Immature natural killer cell (primary cell): ENCODE measurements around the gene SLC22A31. TPM values are rescaled to one million over a fixed set of nuclear protein-coding genes. Genes with fewer than 3 reads are reported as not detected.
"Not testable (repeated sequence)": the region's sequence is repeated elsewhere in the genome, so short reads cannot be mapped to it uniquely, and the experiment has no call there.

ENCODE experiments used
- DNase-seq, 3 donors: peaks; one replicate each; pipeline ENCODE4 v3.0.0; 2022; ENCODE audit warnings: mixed read lengths in 1 of 3
- H3K27ac Mint-ChIP-seq, 6 donors: one replicate each; pipeline ENCODE4 v1.8.0; 2020; ENCODE audit warnings: mixed read lengths in 6 of 6, mild to moderate bottlenecking in 5 of 6, inconsistent platforms in 4 of 6, moderate library complexity in 3 of 6
- H3K27me3 Mint-ChIP-seq, 3 donors: one replicate each; pipeline ENCODE4 v1.8.0; 2020 to 2021; ENCODE audit warnings: low read depth in 3 of 3, mild to moderate bottlenecking in 3 of 3, mixed read lengths in 3 of 3, moderate library complexity in 3 of 3, inconsistent platforms in 1 of 3
- H3K36me3 Mint-ChIP-seq, 3 donors: one replicate each; pipeline ENCODE4 v1.8.0; 2020; ENCODE audit warnings: mixed read lengths in 3 of 3, inconsistent platforms in 2 of 3, mild to moderate bottlenecking in 2 of 3
- H3K4me1 Mint-ChIP-seq, 2 donors: one replicate each; pipeline ENCODE4 v1.8.0; 2020; ENCODE audit warnings: inconsistent platforms in 2 of 2, mild to moderate bottlenecking in 2 of 2, mixed read lengths in 2 of 2, moderate library complexity in 1 of 2
- H3K4me3 Mint-ChIP-seq, 5 donors: one replicate each; pipeline ENCODE4 v1.8.0; 2020; ENCODE audit warnings: mild to moderate bottlenecking in 5 of 5, mixed read lengths in 5 of 5, inconsistent platforms in 3 of 5, moderate library complexity in 3 of 5
- H3K9me3 Mint-ChIP-seq, 6 donors: one replicate each; pipeline ENCODE4 v1.8.0; 2020; ENCODE audit warnings: mild to moderate bottlenecking in 6 of 6, mixed read lengths in 6 of 6, inconsistent platforms in 4 of 6, moderate library complexity in 3 of 6
- polyA plus RNA-seq, 3 donors: library from polyadenylated mRNA; unstranded; fragments of 300-500 nt; fragmentation: Illumina TruSeq; gene quantifications; one replicate each; pipeline ENCODE4 v1.2.3, GENCODE V29; 2021

SLC22A31 gene
- not detected for polyA plus RNA-seq

- H3K36me3 Mint-ChIP-seq, result no peaks in the 10 kb centered on the region
- peaks cover 0 to 6% (median 0%) of the 10 kb centered on the region in 6 donors for H3K9me3 Mint-ChIP-seq
- peaks cover 15 to 18% of the 10 kb centered on the region in 2 donors for H3K4me1 Mint-ChIP-seq
- DNase-seq, result no peak
- H3K27ac Mint-ChIP-seq, result no peak within 1 kb of the TSS
- H3K27me3 Mint-ChIP-seq, result peaks cover 7 to 20% (median 12%) of the 10 kb centered on the region in 3 donors
- H3K4me3 Mint-ChIP-seq, result peak within 1 kb of the TSS in 4 of 5 donors; percentile 23 to 59 (median 37)
Observed at GRCh38 chr16:89200124-89200849, at the start of gene SLC22A31. TSS of gene SLC22A31 (minus strand) at chr16:89200537. CDS start at chr16:89200501, 36 bp downstream.

GRCh38 chr16:89248196-89248982, 48.1 kb upstream of the SLC22A31 start:
- H3K27me3 Mint-ChIP-seq, result peaks cover 0 to 4% (median 0%) of the 10 kb centered on the region in 3 donors
- peaks cover 0 to 11% (median 4%) of the 10 kb centered on the region in 3 donors for H3K36me3 Mint-ChIP-seq
- H3K4me1 Mint-ChIP-seq, result peaks cover 10 to 11% of the 10 kb centered on the region in 2 donors
- peak; percentile 30 to 38 (median 37) for DNase-seq
- peak overlapping the region; percentile 72 to 86 (median 83) for H3K4me3 Mint-ChIP-seq
- H3K9me3 Mint-ChIP-seq, result peaks cover 6 to 10% (median 9%) of the 10 kb centered on the region in 6 donors
- H3K27ac Mint-ChIP-seq, result peak overlapping the region in 3 of 6 donors; percentile 46 to 80 (median 75)

- H3K4me1 Mint-ChIP-seq, result peaks cover 15% of the 10 kb centered on the region in 2 donors
- not testable (repeated sequence) for DNase-seq, H3K27me3 Mint-ChIP-seq, H3K9me3 Mint-ChIP-seq
- peak overlapping the region in 2 of 6 donors; percentile 75 to 80 for H3K27ac Mint-ChIP-seq
- peak overlapping the region; percentile 72 to 86 (median 83) for H3K4me3 Mint-ChIP-seq
- peaks cover 0 to 11% (median 4%) of the 10 kb centered on the region in 3 donors for H3K36me3 Mint-ChIP-seq
Observed at GRCh38 chr16:89247734-89248075, 47.4 kb upstream of the SLC22A31 start.

GRCh38 chr16:89246903-89247733, 46.8 kb upstream of the SLC22A31 start:
- peaks cover 15% of the 10 kb centered on the region in 2 donors for H3K4me1 Mint-ChIP-seq
- peak overlapping the region in 4 of 6 donors; percentile 5 to 73 (median 66) for H3K27ac Mint-ChIP-seq
- peak; percentile 89 to 91 (median 90) for DNase-seq

GRCh38 chr16:89246383-89246902, 46.1 kb upstream of the SLC22A31 start:
- DNase-seq, result no peak
- H3K27me3 Mint-ChIP-seq, result peaks cover 0 to 9% (median 4%) of the 10 kb centered on the region in 3 donors
- H3K36me3 Mint-ChIP-seq, result peaks cover 0 to 8% (median 4%) of the 10 kb centered on the region in 3 donors
- peak overlapping the region in 3 of 6 donors; percentile 5 to 67 (median 22) for H3K27ac Mint-ChIP-seq
- peaks cover 17 to 19% of the 10 kb centered on the region in 2 donors for H3K4me1 Mint-ChIP-seq
- H3K4me3 Mint-ChIP-seq, result peak overlapping the region; percentile 53 to 75 (median 65)
- peaks cover 6 to 9% (median 8%) of the 10 kb centered on the region in 6 donors for H3K9me3 Mint-ChIP-seq

More at GRCh38 chr16:89246903-89247733, 46.8 kb upstream of the SLC22A31 start:
- peak overlapping the region; percentile 65 to 81 (median 75) for H3K4me3 Mint-ChIP-seq
- peaks cover 0 to 4% (median 0%) of the 10 kb centered on the region in 3 donors for H3K27me3 Mint-ChIP-seq
- peaks cover 0 to 11% (median 4%) of the 10 kb centered on the region in 3 donors for H3K36me3 Mint-ChIP-seq
- peaks cover 6 to 10% (median 9%) of the 10 kb centered on the region in 6 donors for H3K9me3 Mint-ChIP-seq

GRCh38 chr16:89244754-89245153, 44.4 kb upstream of the SLC22A31 start:
- peak overlapping the region in 1 of 6 donors; percentile 62 for H3K27ac Mint-ChIP-seq
- H3K9me3 Mint-ChIP-seq, result peaks cover 0 to 2% (median 0%) of the 10 kb centered on the region in 6 donors
- H3K36me3 Mint-ChIP-seq, result peaks cover 0 to under 1% (median 0%) of the 10 kb centered on the region in 3 donors
- H3K27me3 Mint-ChIP-seq, result peaks cover 9 to 21% (median 19%) of the 10 kb centered on the region in 3 donors
- DNase-seq, result no peak
- peak overlapping the region in 2 of 5 donors; percentile 7 to 38 for H3K4me3 Mint-ChIP-seq
- H3K4me1 Mint-ChIP-seq, result peaks cover 22 to 23% of the 10 kb centered on the region in 2 donors

GRCh38 chr16:89244264-89244663, 43.9 kb upstream of the SLC22A31 start:
- not testable (repeated sequence) for H3K4me3 Mint-ChIP-seq, H3K9me3 Mint-ChIP-seq, DNase-seq, H3K36me3 Mint-ChIP-seq
- peaks cover 23% of the 10 kb centered on the region in 2 donors for H3K4me1 Mint-ChIP-seq
- peaks cover 9 to 23% (median 19%) of the 10 kb centered on the region in 3 donors for H3K27me3 Mint-ChIP-seq
- peak overlapping the region in 5 of 6 donors; percentile 43 to 84 (median 66) for H3K27ac Mint-ChIP-seq

- Mint-ChIP-seq H3K36me3 (no peaks in the 10 kb centered on the region), H3K4me1 (peaks cover 23% of the 10 kb centered on the region in 2 donors), H3K4me3 (peak overlapping the region in 1 of 5 donors; percentile 57), H3K9me3 (no peaks in the 10 kb centered on the region), H3K27me3 (peaks cover 9 to 23% (median 19%) of the 10 kb centered on the region in 3 donors), H3K27ac (peak overlapping the region; percentile 43 to 85 (median 78))
- DNase-seq, result no peak
Observed at GRCh38 chr16:89243664-89244063, 43.3 kb upstream of the SLC22A31 start.

- no peaks in the 10 kb centered on the region for H3K36me3 Mint-ChIP-seq
- peaks cover 9 to 23% (median 19%) of the 10 kb centered on the region in 3 donors for H3K27me3 Mint-ChIP-seq
- peak overlapping the region in 4 of 5 donors; percentile 22 to 57 (median 40) for H3K4me3 Mint-ChIP-seq
- H3K9me3 Mint-ChIP-seq, result no peaks in the 10 kb centered on the region
- peaks cover 23 to 25% of the 10 kb centered on the region in 2 donors for H3K4me1 Mint-ChIP-seq
- no peak for DNase-seq
- peak overlapping the region; percentile 34 to 85 (median 78) for H3K27ac Mint-ChIP-seq
Observed at GRCh38 chr16:89242795-89243200, 42.5 kb upstream of the SLC22A31 start.

- Mint-ChIP-seq H3K4me3 (peak overlapping the region; percentile 90 to 98 (median 96)), H3K36me3 (no peaks in the 10 kb centered on the region), H3K9me3 (no peaks in the 10 kb centered on the region), H3K27ac (peak overlapping the region; percentile 94 to 99 (median 96)), H3K4me1 (peaks cover 23% of the 10 kb centered on the region in 2 donors), H3K27me3 (peaks cover 9 to 19% (median 19%) of the 10 kb centered on the region in 3 donors)
- peak; percentile 91 to 93 (median 91) for DNase-seq
Observed at GRCh38 chr16:89241187-89242007, 41.1 kb upstream of the SLC22A31 start.

GRCh38 chr16:89237733-89238132, 37.4 kb upstream of the SLC22A31 start:
- Mint-ChIP-seq H3K4me1 (peaks cover 14 to 15% of the 10 kb centered on the region in 2 donors), H3K9me3 (no peaks in the 10 kb centered on the region), H3K4me3 (peak overlapping the region in 1 of 5 donors; percentile 50), H3K36me3 (peaks cover 10 to 12% (median 11%) of the 10 kb centered on the region in 3 donors), H3K27ac (no peak overlapping the region), H3K27me3 (peaks cover 11 to 19% (median 19%) of the 10 kb centered on the region in 3 donors)
- no peak for DNase-seq
